Tongue (tissue), 2 donors: ENCODE measurements around the gene CCDC181. TPM values are rescaled to one million over a fixed set of nuclear protein-coding genes. Genes with fewer than 3 reads are reported as not detected.
"Not testable (repeated sequence)": the region's sequence is repeated elsewhere in the genome, so short reads cannot be mapped to it uniquely, and the experiment has no call there.

Source experiments
- DNase-seq: peaks from one replicate; pipeline ENCODE4 v3.0.0-alpha.2; 2015
- total RNA-seq: library from RNA; depleted of rRNA; stranded (reverse); fragments of >200 nt; gene quantifications from one replicate; pipeline ENCODE4 v1.2.3, GENCODE V29; 2014

Gene CCDC181
- 1.6 TPM for total RNA-seq

DNA sequence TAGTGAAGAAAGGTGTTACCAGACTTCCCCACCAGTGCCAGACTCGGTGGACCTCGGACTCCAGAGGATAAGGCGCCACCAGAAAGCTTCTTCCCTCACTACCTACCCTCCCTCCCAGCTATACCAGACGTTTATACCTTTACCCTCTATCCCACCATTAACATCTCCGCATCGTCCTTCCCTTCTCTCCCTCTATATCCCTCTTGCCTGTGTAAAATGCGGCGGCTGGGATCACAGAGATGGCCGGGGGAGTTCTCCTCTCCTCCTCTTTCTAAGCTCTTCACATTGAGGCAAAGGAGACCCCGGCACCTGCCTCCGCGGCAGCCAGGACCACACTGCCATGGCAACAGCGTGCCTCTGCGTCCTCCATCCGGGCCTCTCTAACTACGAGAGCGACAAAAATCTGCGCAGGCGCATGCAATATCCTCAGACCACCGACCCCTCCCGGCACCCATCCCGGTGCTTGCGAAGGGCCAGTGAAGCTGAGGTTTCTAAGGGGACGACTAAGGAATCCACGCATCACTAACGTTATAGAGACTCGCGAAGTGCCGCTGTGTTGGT, at the start of gene CCDC181:
Gene CCDC181 (minus strand): TSS at position 394 of the 561 bp plus-strand sequence. CDS start 2,547 bp downstream, outside the sequence.
- peak; percentile 92 for DNase-seq

DNA sequence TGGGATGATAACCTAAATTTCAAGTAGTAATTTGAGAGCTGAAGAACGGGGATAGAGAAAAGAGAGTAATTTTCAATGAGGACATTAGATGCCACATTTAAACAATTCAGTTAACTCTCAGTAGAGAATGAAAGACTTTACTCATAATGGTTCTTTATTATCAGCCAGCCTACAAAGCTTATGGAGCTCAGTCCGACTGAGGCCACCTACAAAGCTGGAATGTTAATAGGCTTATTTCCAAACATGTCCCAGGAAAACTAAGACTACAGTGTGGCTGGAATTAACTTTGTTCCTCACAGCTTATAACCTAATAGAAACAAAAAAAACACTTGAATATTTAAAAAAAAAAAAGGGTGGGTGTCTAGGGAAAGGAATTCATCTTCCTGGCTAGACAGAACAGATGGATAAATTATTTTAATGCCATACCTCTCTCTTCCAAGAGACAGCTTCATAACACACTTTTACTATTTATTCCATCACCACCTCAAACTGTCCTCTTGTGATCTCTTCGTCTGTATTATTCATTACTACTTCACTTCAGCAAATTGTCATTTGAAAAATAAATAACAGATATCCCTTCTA, 48.6 kb upstream of the CCDC181 start:
- no peak for DNase-seq

- no peak for DNase-seq
Observed at GRCh38 chr1:169474302-169474995, 47.2 kb upstream of the CCDC181 start.

GRCh38 chr1:169473347-169473746, 46.1 kb upstream of the CCDC181 start:
- no peak for DNase-seq

GRCh38 chr1:169472738-169473137, 45.5 kb upstream of the CCDC181 start:
- no peak for DNase-seq

DNA sequence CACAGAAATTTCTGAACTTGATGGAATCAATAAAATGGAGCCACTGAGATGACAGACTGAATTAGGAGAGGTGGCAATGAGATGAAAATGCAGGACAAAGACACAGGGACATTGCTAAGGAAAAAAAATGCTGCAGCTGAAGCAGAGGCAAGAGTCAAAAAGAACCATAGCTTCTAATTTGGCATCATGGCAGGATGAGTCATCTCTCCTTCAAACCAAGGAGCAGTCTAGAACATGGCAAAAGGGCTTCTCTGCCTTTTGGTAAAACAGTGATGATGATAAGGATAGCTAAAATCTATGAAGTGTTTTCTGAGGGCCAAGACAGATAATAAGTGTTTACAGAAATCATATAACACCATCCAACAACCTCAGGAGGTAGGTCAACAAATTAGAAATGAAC, 41.7 kb upstream of the CCDC181 start:
- DNase-seq = no peak

GRCh38 chr1:169466259-169467230, 39.3 kb upstream of the CCDC181 start:
- DNase-seq = peak; percentile 56

DNA sequence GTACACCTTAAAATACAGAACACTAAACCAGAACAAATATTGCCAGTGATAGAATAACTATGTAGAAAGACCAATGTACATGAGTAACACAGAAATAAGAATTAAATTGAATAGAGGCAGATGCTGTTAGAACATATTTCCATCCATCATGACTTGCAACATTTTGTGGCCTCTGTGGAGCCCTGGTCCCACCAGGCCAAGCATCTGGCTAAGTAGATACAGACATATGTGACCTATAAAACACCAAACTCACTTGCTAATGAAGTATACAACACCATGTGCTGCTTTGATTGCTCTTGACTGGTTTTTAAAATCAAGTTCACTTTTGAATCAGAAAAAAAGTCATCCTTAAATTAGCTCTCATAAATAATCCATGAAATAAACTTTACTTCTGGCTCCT, 38.0 kb upstream of the CCDC181 start:
- DNase-seq = no peak

DNA sequence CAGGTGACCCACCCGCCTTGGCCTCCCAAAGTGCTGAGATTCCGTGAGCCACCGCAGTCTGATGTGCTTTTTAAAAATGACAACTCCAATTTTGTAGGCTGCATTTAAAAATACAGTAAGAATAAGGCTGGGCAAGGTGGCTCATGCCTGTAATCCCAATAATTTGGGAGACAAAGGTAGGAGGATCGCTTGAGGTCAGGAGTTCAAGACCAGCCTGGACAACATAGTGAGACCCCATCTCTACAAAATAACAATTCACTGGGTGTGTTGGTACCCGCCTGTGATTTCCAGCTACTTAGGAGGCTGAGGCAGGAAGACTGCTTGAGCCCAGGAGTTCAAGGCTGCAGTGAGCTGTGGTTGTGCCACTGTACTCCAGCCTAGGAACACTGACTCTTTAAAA, 35.1 kb upstream of the CCDC181 start:
- DNase-seq = no peak

DNA sequence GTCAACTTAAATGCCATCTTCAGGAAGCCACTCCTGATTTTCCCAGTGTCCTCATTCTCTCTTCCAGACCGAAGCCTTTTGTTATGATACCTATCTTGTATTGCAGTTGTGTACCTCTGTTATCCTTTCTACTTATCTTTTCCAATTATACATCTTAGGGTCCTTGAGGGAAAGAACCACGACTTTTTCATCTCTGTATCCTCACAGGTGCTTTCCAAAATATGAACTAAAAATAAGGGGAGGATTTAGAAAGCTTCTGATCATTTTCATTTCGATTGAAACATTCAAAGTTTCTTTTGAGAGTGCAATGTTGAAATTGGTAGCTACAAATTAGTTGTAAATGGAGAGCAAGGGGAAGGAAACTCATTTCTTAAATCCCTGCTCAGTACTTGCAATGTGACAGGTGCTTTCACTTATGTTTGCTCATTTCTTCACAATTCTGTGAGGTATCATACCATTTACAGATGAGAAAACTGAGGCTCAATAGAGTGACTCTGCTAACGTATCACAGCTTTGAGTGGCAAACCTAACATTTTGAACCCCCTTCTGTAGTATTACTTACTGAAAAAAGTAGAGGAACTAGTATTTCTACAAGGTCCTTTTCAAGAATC, 34.2 kb upstream of the CCDC181 start:
- DNase-seq = no peak

DNA sequence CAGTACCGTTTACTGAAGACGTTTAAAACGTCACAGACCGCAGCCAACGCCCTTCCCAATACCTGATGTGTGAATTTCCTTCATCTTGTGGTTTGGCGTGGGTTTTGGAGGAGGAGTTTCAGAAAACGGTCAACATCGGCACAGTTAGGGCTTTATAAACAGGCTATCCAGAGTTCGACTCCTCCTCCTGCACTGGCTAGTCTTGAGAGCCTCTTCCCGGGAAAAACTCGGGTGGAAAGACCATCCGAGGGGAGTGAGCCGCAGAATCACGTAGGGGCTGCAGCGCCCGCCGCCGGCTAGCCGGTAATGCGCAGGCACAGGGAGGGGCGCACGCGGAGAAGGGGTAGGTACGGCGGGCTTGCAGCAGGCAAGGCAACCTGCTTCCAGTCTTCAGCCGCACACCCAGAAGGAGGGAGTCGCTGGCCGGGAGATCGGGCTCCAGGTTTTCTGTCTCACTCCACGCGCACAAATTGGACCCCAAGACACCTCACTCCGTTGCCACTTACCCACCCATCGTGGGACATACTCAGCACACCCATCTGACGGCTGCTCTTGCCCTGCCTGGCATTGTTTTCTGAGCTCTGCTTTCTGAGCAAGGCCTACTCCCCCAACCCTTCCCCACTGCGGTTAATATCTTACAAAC, 33.0 kb upstream of the CCDC181 start:
- DNase-seq = peak; percentile 24

DNA sequence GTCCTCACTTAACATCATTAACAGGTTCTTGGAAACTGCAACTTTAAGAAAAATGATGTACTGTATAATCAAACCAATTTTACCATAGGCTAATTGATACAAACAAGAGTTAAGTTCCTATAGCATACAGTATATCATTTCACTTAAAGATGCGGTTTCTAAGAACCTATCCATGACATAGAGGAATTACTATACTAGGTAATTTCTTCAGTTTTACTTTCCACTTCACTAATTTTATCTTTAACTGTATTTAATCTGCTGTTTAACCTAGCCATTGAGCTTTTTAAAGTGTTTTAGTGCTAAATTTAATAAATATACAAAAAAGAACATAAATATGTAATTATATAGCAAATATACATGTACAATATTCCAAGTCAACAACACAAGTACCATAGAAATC, 30.2 kb upstream of the CCDC181 start:
- no peak for DNase-seq

GRCh38 chr1:169456029-169456428, 28.8 kb upstream of the CCDC181 start:
- DNase-seq = no peak

GRCh38 chr1:169452921-169453320, 25.6 kb upstream of the CCDC181 start:
- DNase-seq = no peak

- no peak for DNase-seq
Observed at GRCh38 chr1:169451218-169451824, 24.0 kb upstream of the CCDC181 start.

DNA sequence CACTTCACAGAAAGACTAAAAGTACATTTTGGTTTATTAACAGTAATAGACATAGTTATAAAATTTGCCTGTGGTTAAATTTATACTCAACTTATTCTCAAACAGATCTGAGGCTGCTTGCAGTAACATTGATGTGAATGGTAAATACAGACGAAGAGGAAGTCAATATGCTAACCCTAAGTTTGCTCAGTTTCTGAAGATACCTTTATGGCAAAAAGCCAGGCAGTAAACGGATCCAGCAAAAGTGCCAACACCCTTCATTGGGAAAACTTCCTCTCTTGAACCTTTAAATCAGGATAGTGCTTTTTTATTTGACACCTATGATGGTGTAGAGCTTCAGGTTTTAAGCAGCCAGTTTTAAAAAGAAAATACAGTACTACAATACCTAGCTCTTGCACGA, 16.6 kb upstream of the CCDC181 start:
- no peak for DNase-seq

- DNase-seq = peak; percentile 3
Observed at GRCh38 chr1:169426174-169426705, 1.0 kb downstream of the CCDC181 start.

DNA sequence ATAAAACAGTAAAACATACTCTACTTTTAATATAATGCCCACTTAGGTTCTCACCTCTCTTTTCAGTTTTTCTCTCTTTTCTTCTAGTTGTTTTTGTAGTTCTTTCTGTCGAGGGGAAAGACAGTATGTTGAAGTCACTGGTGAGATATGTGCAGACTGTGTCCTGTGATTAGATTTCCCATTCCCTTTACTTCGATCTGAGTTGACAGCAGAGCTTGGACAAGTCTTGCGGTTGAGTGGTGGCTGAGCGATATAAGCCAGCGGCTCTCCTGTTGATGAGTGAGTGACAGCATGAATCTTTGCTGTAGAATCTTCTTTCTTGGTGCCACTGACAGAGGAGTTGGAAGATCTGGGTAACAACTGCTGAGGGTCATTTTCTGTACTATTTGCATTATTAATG, 6.0 kb downstream of the CCDC181 start:
- no peak for DNase-seq

DNA sequence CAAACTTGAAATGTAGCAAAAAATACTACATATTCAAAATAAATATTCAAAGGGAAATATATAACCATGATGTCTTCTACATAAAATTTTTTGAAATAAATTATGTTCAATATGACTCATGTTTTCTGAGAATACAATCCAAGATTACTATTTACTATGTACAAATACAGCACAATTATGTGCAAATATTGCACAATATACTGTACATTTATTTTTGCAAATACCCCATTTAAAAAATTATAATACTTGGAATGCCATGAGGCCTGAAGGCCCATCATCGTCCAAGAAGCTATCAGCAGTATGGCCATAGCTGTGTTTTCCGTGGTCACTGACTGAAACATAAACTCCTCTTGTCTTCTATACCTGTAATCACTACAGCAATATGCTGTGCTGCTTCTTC, 12.3 kb downstream of the CCDC181 start:
- no peak for DNase-seq

DNA sequence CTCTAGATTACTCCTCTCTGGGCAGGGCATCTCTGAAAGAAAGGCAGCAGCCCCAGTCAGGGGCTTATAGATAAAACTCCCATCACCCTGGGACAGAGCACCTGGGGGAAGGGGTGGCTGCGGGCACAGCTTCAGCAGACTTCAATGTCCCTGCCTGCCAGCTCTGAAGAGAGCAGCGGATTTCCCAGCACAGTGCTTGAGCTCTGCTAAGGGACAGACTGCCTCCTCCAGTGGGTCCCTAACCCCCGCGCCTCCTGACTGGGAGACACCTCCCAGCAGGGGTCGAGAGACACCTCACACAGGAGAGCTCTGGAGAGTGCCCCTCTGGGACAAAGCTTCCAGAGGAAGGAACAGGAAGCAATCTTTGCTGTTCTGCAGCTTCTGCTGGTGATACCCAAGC, 18.9 kb downstream of the CCDC181 start:
- not testable (repeated sequence) for DNase-seq

DNA sequence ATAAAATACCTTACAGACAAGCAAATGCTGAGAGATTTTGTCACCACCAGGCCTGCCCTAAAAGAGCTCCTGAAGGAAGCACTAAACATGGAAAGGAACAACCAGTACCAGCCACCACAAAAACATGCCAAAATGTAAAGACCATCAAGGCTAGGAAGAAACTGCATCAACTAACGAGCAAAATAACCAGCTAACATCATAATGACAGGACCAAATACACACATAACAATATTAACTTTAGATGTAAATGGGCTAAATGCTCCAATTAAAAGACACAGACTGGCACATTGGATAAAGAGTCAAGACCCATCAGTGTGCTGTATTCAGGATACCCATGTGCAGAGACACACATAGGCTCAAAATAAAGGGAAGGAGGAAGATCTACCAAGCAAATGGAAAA, 24.7 kb downstream of the CCDC181 start:
- not testable (repeated sequence) for DNase-seq
